IMR-90 (cell line): Measurements from ENCODE around the gene FRY. TPM values are rescaled to one million over a fixed set of nuclear protein-coding genes. Genes with fewer than 3 reads are reported as not detected.

ENCODE experiments used
- ATAC-seq: fragments of 200-7000 bp; cut with Tn5 transposase; 2 replicates; pipeline ENCODE4 v1.9.1; 2020; ENCODE audit warnings: low read depth, mild to moderate bottlenecking, moderate library complexity
- BruUV-seq: library from RNA; stranded (reverse); fragments of 400-500 nt; replicated peaks from 2 replicates; lab custom pipeline; 2021; lab: Mats Ljungman, UMichigan
- CTCF ChIA-PET: fragments of 300-600 bp; formaldehyde crosslinking; extraction: SDS; loops from one replicate; lab custom pipeline; 2021; ENCODE audit warnings: antibody characterized with exemption; lab: Yijun Ruan, JAX
- POLR2A ChIA-PET: fragments of 300-600 bp; sonication (Branson Sonifier 250); formaldehyde crosslinking; loops from one replicate; lab custom pipeline; 2022; ENCODE audit warnings: antibody characterized with exemption; ENCODE audit not compliant: unreplicated experiment; lab: Charles Lee
- DNase-seq: peaks from one replicate; pipeline ENCODE4 v3.0.0; 2013
- H2AFZ ChIP-seq: replicated peaks from 2 replicates; pipeline ENCODE3; 2013; ENCODE audit warnings: low read length, mild to moderate bottlenecking; ENCODE audit not compliant: poor library complexity
- H2AK5ac ChIP-seq: 2 replicates; pipeline ENCODE4 v1.6.1; 2013; ENCODE audit warnings: low read depth, low read length, inconsistent platforms
- H2AK9ac ChIP-seq: replicated peaks from 2 replicates; pipeline ENCODE3; 2013; ENCODE audit warnings: mild to moderate bottlenecking, low read depth, low read length, moderate library complexity; ENCODE audit not compliant: poor library complexity
- H2BK120ac ChIP-seq: 2 replicates; pipeline ENCODE4 v1.6.1; 2013; ENCODE audit warnings: low read depth, low read length, inconsistent platforms
- H2BK15ac ChIP-seq: 3 replicates; pipeline ENCODE4 v1.6.1; 2013; ENCODE audit warnings: low read depth, low read length, inconsistent platforms
- H2BK20ac ChIP-seq: 2 replicates; pipeline ENCODE4 v1.6.1; 2013; ENCODE audit warnings: low read depth, mild to moderate bottlenecking, inconsistent platforms, low read length, moderate library complexity
- H2BK5ac ChIP-seq: 2 replicates; pipeline ENCODE4 v1.6.1; 2013; ENCODE audit warnings: mild to moderate bottlenecking, low read depth, low read length, inconsistent platforms; ENCODE audit not compliant: poor library complexity, severe bottlenecking
- H3K14ac ChIP-seq: replicated peaks from 2 replicates; pipeline ENCODE4 v1.6.1; 2013; ENCODE audit warnings: low read depth, low read length, inconsistent platforms
- H3K18ac ChIP-seq: 2 replicates; pipeline ENCODE4 v1.6.1; 2013; ENCODE audit warnings: low read depth, low read length, control low read depth
- H3K23ac ChIP-seq: 2 replicates; pipeline ENCODE4 v1.6.1; 2013; ENCODE audit warnings: low read depth, low read length, inconsistent platforms
- H3K27ac ChIP-seq: 2 replicates; pipeline ENCODE4 v1.5.1; 2013; ENCODE audit warnings: mild to moderate bottlenecking, control low read depth, low read length; ENCODE audit not compliant: insufficient read depth
- H3K27me3 ChIP-seq: 2 replicates; pipeline ENCODE4 v1.6.1; 2013; ENCODE audit warnings: low read length; ENCODE audit not compliant: control insufficient read depth, insufficient read depth
- H3K36me3 ChIP-seq: 2 replicates; pipeline ENCODE4 v1.6.1; 2013; ENCODE audit warnings: low read length, mixed read lengths; ENCODE audit not compliant: control insufficient read depth, insufficient read depth
- H3K4ac ChIP-seq: 2 replicates; pipeline ENCODE4 v1.6.1; 2013; ENCODE audit warnings: low read depth, low read length, inconsistent platforms
- H3K4me1 ChIP-seq: 2 replicates; pipeline ENCODE4 v1.6.1; 2013; ENCODE audit warnings: low read length, mixed read lengths; ENCODE audit not compliant: control insufficient read depth, insufficient read depth
- H3K4me2 ChIP-seq: 2 replicates; pipeline ENCODE4 v1.6.1; 2013; ENCODE audit warnings: low read depth, mild to moderate bottlenecking, control low read depth, low read length, moderate library complexity
- H3K4me3 ChIP-seq: 2 replicates; pipeline ENCODE4 v1.5.1; 2013; ENCODE audit warnings: low read depth, mild to moderate bottlenecking, control low read depth, low read length, moderate library complexity; ENCODE audit not compliant: insufficient read depth
- H3K56ac ChIP-seq: 2 replicates; pipeline ENCODE4 v1.6.1; 2013; ENCODE audit warnings: low read length, inconsistent platforms; ENCODE audit not compliant: insufficient read depth; ENCODE audit errors: extremely low read depth
- H3K79me1 ChIP-seq, 2 experiments: 2 replicates each; pipeline ENCODE4 v1.6.1; 2013; ENCODE audit warnings: low read length in 2 of 2, inconsistent platforms in 1 of 2, low read depth in 1 of 2
- H3K9ac ChIP-seq: 2 replicates; pipeline ENCODE4 v1.6.1; 2013; ENCODE audit warnings: low read depth, low read length, control low read depth
- H3K9me1 ChIP-seq: 2 replicates; pipeline ENCODE4 v1.6.1; 2013; ENCODE audit warnings: low read length, inconsistent platforms; ENCODE audit not compliant: insufficient read depth
- H3K9me3 ChIP-seq: 2 replicates; pipeline ENCODE4 v1.6.1; 2013; ENCODE audit warnings: low read length; ENCODE audit not compliant: control insufficient read depth, insufficient read depth
- H4K20me1 ChIP-seq: 2 replicates; pipeline ENCODE4 v1.6.1; 2013; ENCODE audit warnings: low read length, inconsistent platforms; ENCODE audit not compliant: insufficient read depth
- H4K5ac ChIP-seq: 2 replicates; pipeline ENCODE4 v1.6.1; 2013; ENCODE audit warnings: mild to moderate bottlenecking, low read depth, low read length, control low read depth
- H4K8ac ChIP-seq, 2 experiments: 2 replicates each; pipeline ENCODE4 v1.6.1; 2013; ENCODE audit warnings: low read depth in 2 of 2, low read length in 2 of 2, control low read depth in 1 of 2, inconsistent platforms in 1 of 2
- H4K91ac ChIP-seq: 2 replicates; pipeline ENCODE4 v1.6.1; 2013; ENCODE audit warnings: low read depth, low read length, inconsistent platforms; ENCODE audit not compliant: insufficient read depth
- CTCF ChIP-seq: conservative IDR thresholded peaks from 2 replicates; pipeline ENCODE4 v1.5.1; 2012; ENCODE audit warnings: mild to moderate bottlenecking, low read depth, low read length, improper control_type of control experiment
- MXI1 ChIP-seq: IDR thresholded peaks from 2 replicates; pipeline ENCODE4 v1.6.1; 2012; ENCODE audit warnings: low read depth, mild to moderate bottlenecking, low read length, moderate library complexity, borderline replicate concordance
- RAD21 ChIP-seq: IDR thresholded peaks from 2 replicates; pipeline ENCODE4 v1.6.1; 2012; ENCODE audit warnings: low read length, improper control_type of control experiment
- RFX5 ChIP-seq: IDR thresholded peaks from 2 replicates; pipeline ENCODE4 v1.8.0; 2012; ENCODE audit warnings: low read depth, mild to moderate bottlenecking, low read length, moderate library complexity
- SMC3 ChIP-seq: fragments of 150-350 bp; IDR thresholded peaks from 2 replicates; pipeline ENCODE4 v1.6.1; 2016; ENCODE audit warnings: low read depth, mild to moderate bottlenecking, antibody characterized with exemption, low read length, moderate library complexity
- WGBS, 2 experiments: methylation state at CpG; one replicate each; pipeline versions ENCODE4 v1.1.5 to v1.1.7; 2013; ENCODE audit warnings: missing lambda C conversion rate in 2 of 2; ENCODE audit not compliant: insufficient read length in 1 of 2; ENCODE audit errors: extremely low coverage in 2 of 2; 5-methylcytosine and 5-hydroxymethylcytosine counted together
- dilution Hi-C: fragments of 300-500 bp; cut with HindIII; formaldehyde crosslinking; loops from one replicate; pipeline ENCODE4 v1.14.3; 2018; ENCODE audit warnings: low sequenced_read_pairs; ENCODE audit not compliant: unreplicated experiment
- in situ Hi-C: fragments of 300-500 bp; cut with MboI; formaldehyde crosslinking; loops from 3 replicates; pipeline ENCODE4 v1.14.3; 2019; ENCODE audit warnings: low sequenced_read_pairs, inconsistent platforms, mixed read lengths
- intact Hi-C: fragments of 100-400 bp; cut with micrococcal nuclease; formaldehyde crosslinking; loops from 2 replicates; pipeline ENCODE4 v1.10.0; 2022
- polyA plus RNA-seq, 3 experiments: library from polyadenylated mRNA; depleted of rRNA; stranded (reverse); fragments of >200 nt; gene quantifications; 2 replicates each; pipeline ENCODE4 v1.2.3, GENCODE V29; 2012; ENCODE audit warnings: low replicate concordance in 1 of 3
- total RNA-seq: library from RNA; depleted of rRNA; stranded (reverse); fragments of >200 nt; gene quantifications from 2 replicates; pipeline ENCODE4 v1.2.3, GENCODE V29; 2012

FRY gene
- total and polyA plus RNA-seq, 2 of the 4 experiments (the other 2 are of a cell fraction) = 3.0 to 4.8 TPM

GRCh38 chr13:32256243-32256642 lies 224.7 kb downstream of the FRY start:
- H3K36me3 ChIP-seq = peaks cover 6% of the 10 kb centered on the region
- H2AK9ac ChIP-seq = no peak overlapping the region
- peaks cover 3% of the 10 kb centered on the region for H3K4me1 ChIP-seq
- 0 out of 2 replicates have a peak, but pooled peaks cover 3% of the 10 kb centered on the region for H3K9me1 ChIP-seq
- H2AFZ ChIP-seq = no peak overlapping the region
- in situ Hi-C loops (no loop called here), dilution Hi-C loops (no loop called here), intact Hi-C loops (no loop called here)
- no peak overlapping the region for H3K4me2 ChIP-seq
- H3K56ac ChIP-seq = no peak overlapping the region
- H4K91ac ChIP-seq = no peak overlapping the region
- DNase-seq = no peak
- peak overlapping the region; percentile 66; the same call in 1 of the 2 replicates for H3K14ac ChIP-seq
- H3K4ac ChIP-seq = peak overlapping the region; percentile 66; the same call in 1 of the 2 replicates
- H4K20me1 ChIP-seq = no peaks in the 10 kb centered on the region
- H3K79me1 ChIP-seq = no peaks in the 10 kb centered on the region
- peak overlapping the region; percentile 49; the same call in 1 of the 2 replicates for H2BK120ac ChIP-seq
- H3K9me3 ChIP-seq = no peaks in the 10 kb centered on the region
- ChIA-PET POLR2A (no interaction called here), CTCF (interaction anchor here (0.6 to 3.0 kb wide), 2 partner anchors 10 to 1900 kb away, joined by 5 to 14 read pairs; no protein-coding TSS in a partner anchor)
- H3K27me3 ChIP-seq = no peaks in the 10 kb centered on the region
- H3K18ac ChIP-seq = no peak overlapping the region
- H3K4me3 ChIP-seq = no peak overlapping the region
- H3K27ac ChIP-seq = no peak overlapping the region
- TF ChIP-seq CTCF (no peak), MXI1 (no peak), RAD21 (no peak), RFX5 (no peak), SMC3 (no peak)
- H3K23ac ChIP-seq = no peak overlapping the region
- H2BK5ac ChIP-seq = no peak overlapping the region
- no peak overlapping the region for H2AK5ac ChIP-seq
- no peak overlapping the region for H2BK15ac ChIP-seq
- WGBS, 2 experiments = no CpG with 5 or more reads among the region's 4 CpGs
- H2BK20ac ChIP-seq = no peak overlapping the region
- BruUV-seq = no TSS peak
- H3K9ac ChIP-seq = no peak overlapping the region
- no peak overlapping the region; a peak in 1 of 4 replicates for H4K8ac ChIP-seq
- no peak for ATAC-seq
- H4K5ac ChIP-seq = no peak overlapping the region
